IPS-NIHi7 (cell line): ENCODE measurements around the gene SPANXN1.
"Not testable (repeated sequence)": the region's sequence is repeated elsewhere in the genome, so short reads cannot be mapped to it uniquely, and the experiment has no call there.

Source experiments
- DNase-seq: peaks from one replicate; pipeline ENCODE4 v3.0.0; 2012; ENCODE audit warnings: mixed read lengths; ENCODE audit errors: extremely low spot score

Gene SPANXN1, protein sequence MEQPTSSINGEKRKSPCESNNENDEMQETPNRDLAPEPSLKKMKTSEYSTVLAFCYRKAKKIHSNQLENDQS

DNA sequence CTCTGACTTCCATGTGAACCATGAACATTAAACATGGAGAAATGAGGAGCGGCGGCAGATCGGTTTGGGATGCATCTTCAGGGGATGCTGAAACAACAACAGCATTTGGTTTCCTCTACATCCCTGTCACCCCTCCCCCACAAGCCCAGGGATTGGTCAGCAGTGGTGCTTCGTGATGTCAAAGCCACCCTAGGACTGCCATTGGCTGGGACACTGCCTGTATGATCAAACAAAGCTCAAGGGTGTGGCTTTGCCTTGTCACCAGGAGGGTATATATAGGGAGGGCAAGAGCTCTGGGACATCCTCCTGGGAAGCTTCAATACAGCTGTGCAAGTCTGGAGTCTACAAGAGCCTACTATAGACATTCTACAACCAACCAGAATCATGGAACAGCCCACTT is at the start of gene SPANXN1:
TSS of gene SPANXN1 (plus strand) at position 301 of the 400 bp plus-strand sequence. CDS start at position 385, 84 bp downstream.
- not testable (repeated sequence) for DNase-seq

DNA sequence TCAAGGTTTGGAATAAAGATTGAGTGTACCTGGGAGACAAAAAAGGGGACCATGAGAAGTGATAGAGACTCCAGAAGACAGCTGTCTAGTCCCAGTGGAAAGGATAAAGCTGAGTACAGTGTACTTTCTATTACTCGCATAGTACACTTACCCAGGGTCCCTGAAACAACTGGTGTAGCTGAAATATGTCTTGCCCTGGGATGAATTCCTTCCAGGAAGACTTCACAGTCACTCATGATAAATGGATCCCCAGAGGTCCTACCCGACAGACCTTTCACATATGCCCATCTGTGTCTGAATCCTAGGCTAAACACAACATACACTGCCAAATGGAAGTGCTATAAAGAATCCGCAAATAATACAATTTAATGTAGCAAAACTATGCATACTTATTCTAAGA is 48.2 kb upstream of the SPANXN1 start:
- no peak for DNase-seq

GRCh38 chrX:145213504-145213903 is 33.8 kb upstream of the SPANXN1 start:
- no peak for DNase-seq

DNA sequence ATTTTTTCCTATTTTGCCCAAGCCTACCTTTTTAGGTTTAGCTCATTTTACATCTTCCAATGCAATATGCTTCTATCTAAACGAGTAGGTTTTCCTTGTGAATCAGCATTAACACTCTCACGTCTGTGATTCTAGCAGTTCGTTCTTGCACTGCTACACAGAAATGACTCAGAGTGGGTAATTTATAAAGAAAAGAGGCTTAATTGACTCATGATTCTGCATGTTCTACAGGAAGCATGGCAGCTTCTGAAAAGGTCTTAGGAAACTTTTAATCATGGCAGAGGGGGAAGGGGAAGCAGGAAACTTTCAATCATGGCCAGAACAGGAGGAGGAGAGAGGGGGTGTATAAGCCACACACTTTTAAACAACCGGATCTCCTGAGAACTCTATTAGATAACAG is 44.9 kb downstream of the SPANXN1 start:
- DNase-seq: no peak
